Measurements from ENCODE around the gene TH.

Gene TH

GRCh38 chr11:2212411-2213251, 41.0 kb upstream of the TH start:
- TF ChIP-seq CTCF (IDR thresholded peaks at IDR 0.05; ENCODE audit: control extremely low read depth, extremely low read depth, low read depth, missing control alignments) = no peak
- POLR2A ChIA-PET = no interaction called here

GRCh38 chr11:2211113-2211971, 39.7 kb upstream of the TH start:
- POLR2A ChIA-PET = no interaction called here
- TF ChIP-seq CTCF (IDR thresholded peaks at IDR 0.05; ENCODE audit: control extremely low read depth, extremely low read depth, low read depth, missing control alignments) = no peak
- CTCF ChIA-PET = no interaction called here
- no peak for DNase-seq (ENCODE audit: extremely low spot score)

More at GRCh38 chr11:2212411-2213251, 41.0 kb upstream of the TH start:
- DNase-seq (ENCODE audit: extremely low spot score) = no peak
- CTCF ChIA-PET = no interaction called here

- no peak for TF ChIP-seq CTCF (IDR thresholded peaks at IDR 0.05; ENCODE audit: control extremely low read depth, extremely low read depth, low read depth, missing control alignments)
- POLR2A ChIA-PET = interaction anchor here (0.5 kb wide), 1 partner anchor 190 kb away, joined by 8 read pairs; the partner anchor contains the start of gene TSSC4
- DNase-seq (ENCODE audit: extremely low spot score) = no peak
- CTCF ChIA-PET = interaction anchor here (1.1 to 1.2 kb wide), 2 partner anchors 12 to 210 kb away, joined by 3 to 4 read pairs; no protein-coding TSS in a partner anchor
These were observed 38.9 kb upstream of the TH start for GRCh38 chr11:2210366-2211112.

GRCh38 chr11:2209900-2210321, 38.3 kb upstream of the TH start:
- ChIA-PET POLR2A (interaction anchor here (0.5 kb wide), 1 partner anchor 190 kb away, joined by 8 read pairs; the partner anchor contains the start of gene TSSC4), CTCF (interaction anchor here (1.1 to 1.2 kb wide), 2 partner anchors 12 to 211 kb away, joined by 3 to 4 read pairs; no protein-coding TSS in a partner anchor)
- TF ChIP-seq CTCF (IDR thresholded peaks at IDR 0.05; ENCODE audit: control extremely low read depth, extremely low read depth, low read depth, missing control alignments) = no peak
- no peak for DNase-seq (ENCODE audit: extremely low spot score)

GRCh38 chr11:2209370-2209801, 37.8 kb upstream of the TH start:
- ChIA-PET POLR2A (no interaction called here), CTCF (interaction anchor here (1.2 kb wide), 1 partner anchor 11 kb away, joined by 4 read pairs; no protein-coding TSS in a partner anchor)
- no peak for DNase-seq (ENCODE audit: extremely low spot score)
- no peak for TF ChIP-seq CTCF (IDR thresholded peaks at IDR 0.05; ENCODE audit: control extremely low read depth, extremely low read depth, low read depth, missing control alignments)
